Pancreas (tissue), 10 donors: ENCODE measurements around the gene ARHGEF17. TPM values are rescaled to one million over a fixed set of nuclear protein-coding genes. Genes with fewer than 3 reads are reported as not detected.
A peak's percentile ranks its signal among the peaks of the same experiment; 100 is the strongest.

Source experiments
- ATAC-seq, 4 donors: fragments of 200-7000 bp; cut with Tn5 transposase; one replicate each; pipeline versions ENCODE4 v1.8.0 to v1.9.1; 2020; ENCODE audit warnings: mild to moderate bottlenecking in 4 of 4, moderate library complexity in 4 of 4
- DNase-seq, 6 donors: peaks; one replicate each; pipeline ENCODE4 v3.0.0-alpha.2; 2020
- FAIRE-seq: peaks from 2 replicates; lab custom pipeline; 2012; peaks lifted over from hg19 to GRCh38; lab: Jason Lieb, UNC
- H3K27ac ChIP-seq, 4 donors: fragments of 200-600 bp; sonication (generic); 1 replicate in 3 of 4; 2 replicates in 1 of 4; pipeline versions ENCODE4 v1.5.0 to v1.8.0; 2020
- H3K27me3 ChIP-seq, 4 donors: fragments of 200-600 bp; one replicate each; pipeline ENCODE4 v1.8.0; 2021
- H3K36me3 ChIP-seq, 3 donors: fragments of 200-600 bp; sonication (generic) in 1 of 3; one replicate each; pipeline versions ENCODE4 v1.5.0 to v1.8.0; 2020 to 2021
- H3K4me1 ChIP-seq, 3 donors: fragments of 200-600 bp; one replicate each; pipeline ENCODE4 v1.8.0; 2021
- H3K4me3 ChIP-seq, 4 donors: fragments of 200-600 bp; sonication (generic) in 2 of 4; one replicate each; pipeline versions ENCODE4 v1.5.0 to v1.8.0; 2020 to 2021
- H3K9me3 ChIP-seq, 4 donors: fragments of 200-600 bp; one replicate each; pipeline ENCODE4 v1.8.0; 2021
- WGBS, 2 donors: extraction: QIAGEN DNeasy Blood & Tissue Kit; methylation state at CpG; one replicate each; pipeline ENCODE4 v1.1.7; 2013; 5-methylcytosine and 5-hydroxymethylcytosine counted together
- intact Hi-C, 3 donors: fragments of 100-400 bp; cut with DNase I; formaldehyde crosslinking; loops; one replicate each; pipeline versions ENCODE4 v1.11.1 to v1.14.2; 2022
- polyA plus RNA-seq, 2 donors: library from polyadenylated mRNA; stranded (reverse); fragments of 200-250 nt; gene quantifications; one replicate each; pipeline ENCODE4 v1.2.3, GENCODE V29; 2013
- total RNA-seq, 6 donors: library from RNA; stranded (reverse); fragmentation: NEBNext Ultra II Directional in 4 of 6; extraction: Animal tissue kit (Norgen Biotek cat#: 25700) in 4 of 6; gene quantifications; one replicate each; pipeline versions ENCODE4 v1.2.1 to v1.2.4, GENCODE V29; 2021 to 2023
- TF ChIP-seq, protein P1 (sequence below), 4 donors: fragments of 200-600 bp; sonication (generic) in 3 of 4; IDR thresholded peaks; one replicate each; pipeline versions ENCODE4 v1.5.0 to v1.8.0; 2021; ENCODE audit warnings: antibody characterized with exemption in 4 of 4
- donor health status: healthy with polysubstance abuse.
- donor health status: DM: no; HTN: no; CAD: no; lungs with moderate emphysema.
- donor health status: DM: no; HTN: no; CAD: no.
- donor health status: control.
- donor health status: control.
- donor health status: Bipolar disorder and iron deficiency.
- donor health status: DM: yes; HTN: yes; CAD: no.
- donor health status: DM: no; HTN: no; CAD: no.
- donor health status: DM: no; HTN: no; CAD: no.
- donor health status: DM: yes; HTN: yes; CAD: no.

The ARHGEF17 gene
- total and polyA plus RNA-seq, 8 donors: 7.0 to 24.0 (median 10.4) TPM

DNA sequence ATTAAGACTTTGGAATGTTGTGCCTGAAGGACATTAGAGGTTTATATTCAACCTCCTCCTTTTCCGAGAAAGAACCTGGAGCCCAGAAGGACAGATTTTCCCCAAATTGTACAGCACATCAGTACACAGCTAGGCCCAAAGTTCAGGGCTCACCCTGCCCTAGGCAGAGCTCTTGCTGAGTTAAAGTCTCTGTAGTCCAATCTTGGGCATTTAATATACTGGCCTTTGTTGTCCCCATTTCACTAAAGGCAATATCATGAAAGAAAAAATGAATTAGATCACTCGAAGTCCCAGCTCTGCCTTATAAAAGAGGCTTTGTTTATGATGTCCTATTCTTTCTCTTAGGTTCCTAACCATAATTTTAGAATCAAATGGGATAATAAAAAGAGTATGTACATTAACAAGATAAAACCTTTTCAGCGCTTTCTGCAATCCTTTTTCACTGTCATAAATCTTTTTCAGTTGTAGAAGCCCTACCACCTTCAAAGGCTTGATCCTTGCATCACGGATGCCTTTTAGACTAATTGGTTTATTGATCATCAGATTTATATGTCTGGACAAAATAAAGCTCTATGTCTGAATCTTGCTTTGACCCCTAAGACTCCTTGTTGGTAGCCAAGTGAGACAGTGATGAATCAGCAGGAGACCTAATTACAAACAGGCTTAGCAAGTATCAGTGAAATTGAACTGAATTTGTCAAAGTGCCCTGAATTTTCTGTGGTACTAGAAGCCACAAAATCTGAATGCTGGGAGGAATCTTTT, 108.0 kb downstream of the ARHGEF17 start:
- Histone ChIP-seq H3K9me3 (no peaks in the 10 kb centered on the region), H3K4me1 (no peaks in the 10 kb centered on the region), H3K27ac (no peak overlapping the region), H3K27me3 (no peaks in the 10 kb centered on the region), H3K36me3 (no peaks in the 10 kb centered on the region), H3K4me3 (no peak overlapping the region)
- intact Hi-C loops: no loop called here
- DNase-seq: no peak
- WGBS, 2 donors: 74 to 79% methylated on average over 4 of the region's 4 CpGs
- TF ChIP-seq, protein P1, sequence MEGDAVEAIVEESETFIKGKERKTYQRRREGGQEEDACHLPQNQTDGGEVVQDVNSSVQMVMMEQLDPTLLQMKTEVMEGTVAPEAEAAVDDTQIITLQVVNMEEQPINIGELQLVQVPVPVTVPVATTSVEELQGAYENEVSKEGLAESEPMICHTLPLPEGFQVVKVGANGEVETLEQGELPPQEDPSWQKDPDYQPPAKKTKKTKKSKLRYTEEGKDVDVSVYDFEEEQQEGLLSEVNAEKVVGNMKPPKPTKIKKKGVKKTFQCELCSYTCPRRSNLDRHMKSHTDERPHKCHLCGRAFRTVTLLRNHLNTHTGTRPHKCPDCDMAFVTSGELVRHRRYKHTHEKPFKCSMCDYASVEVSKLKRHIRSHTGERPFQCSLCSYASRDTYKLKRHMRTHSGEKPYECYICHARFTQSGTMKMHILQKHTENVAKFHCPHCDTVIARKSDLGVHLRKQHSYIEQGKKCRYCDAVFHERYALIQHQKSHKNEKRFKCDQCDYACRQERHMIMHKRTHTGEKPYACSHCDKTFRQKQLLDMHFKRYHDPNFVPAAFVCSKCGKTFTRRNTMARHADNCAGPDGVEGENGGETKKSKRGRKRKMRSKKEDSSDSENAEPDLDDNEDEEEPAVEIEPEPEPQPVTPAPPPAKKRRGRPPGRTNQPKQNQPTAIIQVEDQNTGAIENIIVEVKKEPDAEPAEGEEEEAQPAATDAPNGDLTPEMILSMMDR (IDR thresholded peaks at IDR 0.05): no peak
- FAIRE-seq: no peak
- no peak for ATAC-seq

DNA sequence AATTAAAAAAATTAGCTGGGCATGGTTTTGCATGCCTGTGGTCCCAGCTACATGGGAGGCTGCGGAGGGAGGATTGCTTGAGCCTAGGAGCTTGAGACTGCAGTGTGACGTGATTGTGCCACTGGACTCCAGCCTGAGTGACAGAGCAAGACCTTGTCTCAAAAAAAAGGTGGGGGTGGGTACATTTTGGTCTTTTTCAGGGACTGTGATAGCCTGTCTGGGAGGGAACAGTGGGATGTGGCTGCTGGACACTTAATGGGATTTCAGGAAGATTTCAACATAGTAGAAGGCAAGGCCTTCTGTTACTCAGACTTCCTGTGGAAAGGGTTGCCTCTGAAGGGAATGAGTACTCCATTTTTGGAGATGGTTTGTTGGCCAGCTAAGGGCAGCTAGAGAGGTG, 108.7 kb downstream of the ARHGEF17 start:
- ATAC-seq (peak in 2 of 4 donors; percentile 13 to 19), FAIRE-seq (no peak), DNase-seq (no peak)
- Histone ChIP-seq H3K9me3 (no peaks in the 10 kb centered on the region), H3K27ac (no peak overlapping the region), H3K4me3 (no peak overlapping the region), H3K4me1 (no peaks in the 10 kb centered on the region), H3K36me3 (no peaks in the 10 kb centered on the region), H3K27me3 (no peaks in the 10 kb centered on the region)
- intact Hi-C loops: no loop called here
- 92 to 96% methylated on average over 2 of the region's 2 CpGs for WGBS, 2 donors
- TF ChIP-seq, protein P1 (IDR thresholded peaks at IDR 0.05): no peak

Other genes starting within 250 kb of the ARHGEF17 start
- gene FCHSD2, start 166.0 kb upstream of the ARHGEF17 start, total RNA-seq: 10 to 100 TPM in 4 of 6 donors, 1 to 10 TPM in 2; 9.6 to 22.5 (median 11.4) TPM
- gene FCHSD2, start 166.0 kb upstream of the ARHGEF17 start, polyA plus RNA-seq: 1 to 10 TPM; 5.5 to 6.1 TPM
- 1 to 10 TPM in 1 of 6 donors, under 1 TPM in 5; 0.24 to 2.0 (median 0.63) TPM for gene P2RY2, start 90.0 kb upstream of the ARHGEF17 start, total RNA-seq
- under 1 TPM; 0.38 to 0.56 TPM for gene P2RY2, start 90.0 kb upstream of the ARHGEF17 start, polyA plus RNA-seq
- gene P2RY6, start 35.9 kb upstream of the ARHGEF17 start, total RNA-seq: 1 to 10 TPM in 2 of 6 donors, under 1 TPM in 3, not detected in 1; 0.24 to 4.1 (median 0.98) TPM
- under 1 TPM; 0.49 to 0.99 TPM for gene P2RY6, start 35.9 kb upstream of the ARHGEF17 start, polyA plus RNA-seq
- gene RELT, start 68.1 kb downstream of the ARHGEF17 start, total RNA-seq: 1 to 10 TPM in 2 of 6 donors, under 1 TPM in 4; 0.23 to 4.7 (median 0.75) TPM
- gene RELT, start 68.1 kb downstream of the ARHGEF17 start, polyA plus RNA-seq: under 1 TPM; 0.59 to 0.91 TPM